Endothelial cell of umbilical vein (primary cell): ENCODE data around the gene NKX2-3. TPM values are rescaled to one million over a fixed set of nuclear protein-coding genes. Genes with fewer than 3 reads are reported as not detected.

Source experiments
- BruUV-seq: library from RNA; stranded (reverse); fragments of 400-500 nt; replicated peaks from 2 replicates; lab custom pipeline; 2021; lab: Mats Ljungman, UMichigan
- CTCF ChIA-PET: fragments of 300-600, 350-600 bp; sonication (Branson Sonifier 250); formaldehyde crosslinking; loops from one replicate; lab custom pipeline; 2021; ENCODE audit warnings: antibody characterized with exemption, inconsistent platforms; lab: Charles Lee
- POLR2A ChIA-PET: fragments of 300-600, 350-600 bp; sonication (Branson Sonifier 250); formaldehyde crosslinking; loops from one replicate; lab custom pipeline; 2021; ENCODE audit warnings: antibody characterized with exemption, inconsistent platforms; lab: Charles Lee
- DNase-seq: peaks from one replicate; pipeline ENCODE4 v3.0.0-alpha.2; 2011; ENCODE audit warnings: low read depth, low spot score
- FAIRE-seq: peaks from 2 replicates; lab custom pipeline; 2011; peaks lifted over from hg19 to GRCh38; lab: Jason Lieb, UNC
- H2AFZ ChIP-seq: 2 replicates; pipeline ENCODE4 v1.6.0; 2012; ENCODE audit warnings: low read depth, low read length, control low read depth, inconsistent platforms
- H3K27ac ChIP-seq: 2 replicates; pipeline ENCODE4 v1.5.1; 2011; ENCODE audit warnings: low read depth, mild to moderate bottlenecking, control low read depth, low read length, moderate library complexity; ENCODE audit not compliant: insufficient read depth
- H3K27me3 ChIP-seq, 2 experiments: 2 replicates each; pipeline versions ENCODE4 v1.6.0 to v1.6.1; 2011; ENCODE audit warnings: low read length in 2 of 2, mixed read lengths in 1 of 2; ENCODE audit not compliant: control insufficient read depth in 2 of 2, insufficient read depth in 2 of 2
- H3K36me3 ChIP-seq, 2 experiments: 2 replicates in 1 of 2; 3 replicates in 1 of 2; pipeline ENCODE4 v1.5.1; 2011; ENCODE audit warnings: low read length in 2 of 2, mild to moderate bottlenecking in 1 of 2, moderate library complexity in 1 of 2; ENCODE audit not compliant: control insufficient read depth in 2 of 2, insufficient read depth in 2 of 2; ENCODE audit errors: extremely low read depth in 1 of 2
- H3K4me1 ChIP-seq: 3 replicates; pipeline ENCODE4 v1.5.1; 2011; ENCODE audit warnings: mild to moderate bottlenecking, low read length; ENCODE audit not compliant: control insufficient read depth, insufficient read depth; ENCODE audit errors: extremely low read depth
- H3K4me2 ChIP-seq: 2 replicates; pipeline ENCODE4 v1.6.1; 2011; ENCODE audit warnings: low read length, control low read depth, mixed read lengths; ENCODE audit not compliant: insufficient read depth
- H3K4me3 ChIP-seq, 3 experiments: fragments of 200-600 bp in 1 of 3; sonication (generic), shearing (Covaris generic) in 1 of 3; replicated peaks in 1 of 3; 2 replicates each; pipeline ENCODE4 v1.5.1; 2011 to 2016; ENCODE audit warnings: control low read depth in 3 of 3, low read length in 3 of 3, mild to moderate bottlenecking in 2 of 3, inconsistent platforms in 1 of 3, low read depth in 1 of 3, moderate library complexity in 1 of 3; ENCODE audit not compliant: insufficient read depth in 1 of 3
- H3K79me2 ChIP-seq: 2 replicates; pipeline ENCODE4 v1.6.0; 2012; ENCODE audit warnings: low read length, inconsistent platforms; ENCODE audit not compliant: control insufficient read depth, insufficient read depth
- H3K9ac ChIP-seq: replicated peaks from 2 replicates; pipeline ENCODE3; 2011; ENCODE audit warnings: low read length, control low read depth; ENCODE audit not compliant: insufficient read depth; ENCODE audit errors: extremely low read depth
- H3K9me1 ChIP-seq: replicated peaks from 3 replicates; pipeline ENCODE4 v1.6.0; 2011; ENCODE audit warnings: mild to moderate bottlenecking, low read length; ENCODE audit not compliant: control insufficient read depth, insufficient read depth; ENCODE audit errors: extremely low read depth
- H3K9me3 ChIP-seq: replicated peaks from 2 replicates; pipeline ENCODE4 v1.5.1; 2012; ENCODE audit warnings: low read length, inconsistent platforms; ENCODE audit not compliant: control insufficient read depth, insufficient read depth
- H4K20me1 ChIP-seq: replicated peaks from 2 replicates; pipeline ENCODE3; 2011; ENCODE audit warnings: mild to moderate bottlenecking, low read length; ENCODE audit not compliant: control insufficient read depth, insufficient read depth; ENCODE audit errors: extremely low read depth
- CTCF ChIP-seq, 2 donors: IDR thresholded peaks; 1 replicate in 1 of 2; 2 replicates in 1 of 2; pipeline ENCODE4 v1.5.1; 2011; ENCODE audit warnings: low read length in 2 of 2, mild to moderate bottlenecking in 2 of 2, moderate library complexity in 2 of 2, control low read depth in 1 of 2, inconsistent platforms in 1 of 2, low read depth in 1 of 2; ENCODE audit not compliant: insufficient read depth in 1 of 2; ENCODE audit errors: extremely low read depth in 1 of 2
- EZH2 ChIP-seq: IDR thresholded peaks from 2 replicates; pipeline ENCODE4 v1.6.1; 2012; ENCODE audit warnings: borderline replicate concordance, low read depth, mild to moderate bottlenecking, moderate library complexity, low read length, inconsistent platforms; ENCODE audit not compliant: severe bottlenecking
- FOS ChIP-seq: IDR thresholded peaks from 2 replicates; pipeline ENCODE4 v1.6.1; 2011; ENCODE audit warnings: mild to moderate bottlenecking, low read length, moderate library complexity, borderline replicate concordance; ENCODE audit not compliant: insufficient read depth
- MAX ChIP-seq: IDR thresholded peaks from 2 replicates; pipeline ENCODE4 v1.6.1; 2011; ENCODE audit not compliant: insufficient read depth, insufficient read length
- MYC ChIP-seq: IDR thresholded peaks from one replicate; pipeline ENCODE4 v1.6.1; 2011; ENCODE audit warnings: mild to moderate bottlenecking, low read depth, low read length
- POLR2A ChIP-seq: IDR thresholded peaks from 2 replicates; pipeline ENCODE4 v1.6.1; 2012; ENCODE audit warnings: low read depth, mild to moderate bottlenecking, control low read depth, low read length
- POLR2AphosphoS5 ChIP-seq: IDR thresholded peaks from 2 replicates; pipeline ENCODE4 v1.6.1; 2012; ENCODE audit warnings: low read depth, mild to moderate bottlenecking, control low read depth, low read length, moderate library complexity; ENCODE audit not compliant: insufficient read depth
- dilution Hi-C: fragments of 300-500 bp; cut with MboI; formaldehyde crosslinking; loops from one replicate; pipeline ENCODE4 v1.15.0; 2019; ENCODE audit warnings: low sequenced_read_pairs; ENCODE audit not compliant: extremely low pct_ligation_motif_present
- intact Hi-C: fragments of 100-400 bp; cut with micrococcal nuclease; formaldehyde crosslinking; loops from one replicate; pipeline ENCODE4 v1.10.0; 2022
- polyA plus RNA-seq, 4 experiments: library from polyadenylated mRNA; depleted of rRNA in 3 of 4; stranded (reverse) in 3 of 4; unstranded in 1 of 4; fragments of >200 nt; gene quantifications; 2 replicates each; pipeline versions ENCODE4 v1.2.1 to v1.2.3, GENCODE V29; 2011 to 2012; ENCODE audit warnings: missing spikeins in 1 of 4
- total RNA-seq: library from RNA; stranded (reverse); gene quantifications from 2 replicates; pipeline ENCODE4 v1.2.3, GENCODE V29; 2021

Gene NKX2-3
- total and polyA plus RNA-seq, 2 donors (not counting 3 experiments of a cell fraction or from before 2014, with no cell fraction given) = not detected

GRCh38 chr10:99527526-99528493 is 4.9 kb upstream of the NKX2-3 start:
- Histone ChIP-seq H3K9ac (no peak overlapping the region), H2AFZ (no peak overlapping the region), H3K4me1 (no peaks in the 10 kb centered on the region), H3K4me3 (no peak overlapping the region), H3K9me1 (no peaks in the 10 kb centered on the region), H3K27ac (no peak overlapping the region), H3K36me3 (no peaks in the 10 kb centered on the region), H3K79me2 (no peaks in the 10 kb centered on the region), H3K4me2 (no peak overlapping the region), H3K9me3 (no peaks in the 10 kb centered on the region), H4K20me1 (no peaks in the 10 kb centered on the region), H3K27me3 (peaks cover 97 to 99% of the 10 kb centered on the region in 2 experiments)
- no TSS peak for BruUV-seq
- DNase-seq (peak; percentile 56), FAIRE-seq (peak; percentile 78)
- dilution Hi-C loops = no loop called here
- TF ChIP-seq EZH2 (peak; percentile 97), POLR2AphosphoS5 (no peak)
- intact Hi-C loops = loop anchor here (5.0 kb wide), 1 partner anchor 96 kb away; the partner anchor contains the start of gene GOT1
- ChIA-PET POLR2A (no interaction called here), CTCF (interaction anchor here (1.0 to 2.6 kb wide), 2 partner anchors 92 to 136 kb away, joined by 3 to 9 read pairs; no protein-coding TSS in a partner anchor)

- Histone ChIP-seq H3K27ac (no peak overlapping the region), H3K9me1 (no peaks in the 10 kb centered on the region), H3K4me3 (no peak overlapping the region), H3K79me2 (no peaks in the 10 kb centered on the region), H4K20me1 (no peaks in the 10 kb centered on the region), H3K9ac (no peak overlapping the region), H3K4me1 (no peaks in the 10 kb centered on the region), H2AFZ (no peak overlapping the region), H3K9me3 (no peaks in the 10 kb centered on the region), H3K4me2 (no peak overlapping the region), H3K36me3 (no peaks in the 10 kb centered on the region), H3K27me3 (peaks cover 97 to 99% of the 10 kb centered on the region in 2 experiments)
- dilution Hi-C loops = no loop called here
- no peak for TF ChIP-seq MAX
- no peak for TF ChIP-seq CTCF (IDR thresholded peaks at IDR 0.05; ENCODE audit: extremely low read depth in 1 of 2, insufficient read depth in 1 of 2, low read depth in 1 of 2, low read length in 2 of 2)
- no peak for TF ChIP-seq FOS
- no peak for TF ChIP-seq MYC
- TF ChIP-seq POLR2A = no peak
- POLR2A ChIA-PET = no interaction called here
- CTCF ChIA-PET = interaction anchor here (1.8 to 2.6 kb wide), 2 partner anchors 93 kb away, joined by 7 to 9 read pairs; no protein-coding TSS in a partner anchor
- no TSS peak for BruUV-seq
- FAIRE-seq (peak; percentile 8), DNase-seq (peak; percentile 49)
- intact Hi-C loops = loop anchor here (5.0 kb wide), 1 partner anchor 96 kb away; the partner anchor contains the start of gene GOT1
Measured at GRCh38 chr10:99528494-99529441, 4.0 kb upstream of the NKX2-3 start.
